ENCODE data around the gene LYPD3. TPM values are rescaled to one million over a fixed set of nuclear protein-coding genes. Genes with fewer than 3 reads are reported as not detected.

LYPD3 gene
- total RNA-seq, 4 donors from 2014 or later, result 0.67 TPM; not detected in 3

- Histone ChIP-seq H3K27me3 (no peaks in the 10 kb centered on the region), H3K4me3 (no peak overlapping the region), H3K9me3 (no peaks in the 10 kb centered on the region), H3K4me1 (no peaks in the 10 kb centered on the region), H3K36me3 (no peaks in the 10 kb centered on the region), H3K27ac (no peak overlapping the region)
- TF ChIP-seq CTCF (IDR thresholded peaks at IDR 0.05) (no peak), POLR2A (IDR thresholded peaks at IDR 0.05) (no peak)
- no peak for DNase-seq
These were observed 53.0 kb downstream of the LYPD3 start for GRCh38 chr19:43412441-43412840.

Other genes with a start within 250 kb of the LYPD3 start
- not detected for gene PSG9, start 196.1 kb downstream of the LYPD3 start, total RNA-seq
- not detected for gene CD177, start 111.9 kb downstream of the LYPD3 start, total RNA-seq
- gene TEX101, start 50.7 kb downstream of the LYPD3 start, total RNA-seq, result not detected
- 10 to 100 TPM; 13.0 to 23.4 (median 18.0) TPM for gene PHLDB3, start 39.1 kb upstream of the LYPD3 start, total RNA-seq
- 100 to 1,000 TPM; 115 to 252 (median 199) TPM for gene ETHE1, start 61.6 kb upstream of the LYPD3 start, total RNA-seq
- gene ZNF575, start 67.6 kb upstream of the LYPD3 start, total RNA-seq, result 1 to 10 TPM in 2 of 4 donors, under 1 TPM in 2; 0.53 to 1.7 (median 1.3) TPM
- gene XRCC1, start 109.9 kb upstream of the LYPD3 start, total RNA-seq, result 10 to 100 TPM; 18.4 to 49.5 (median 22.2) TPM
- gene PINLYP, start 110.2 kb upstream of the LYPD3 start, total RNA-seq, result 1 to 10 TPM in 3 of 4 donors, not detected in 1; 1.9 to 6.6 (median 2.8) TPM
- 10 to 100 TPM; 10.7 to 28.8 (median 18.5) TPM for gene IRGQ, start 130.5 kb upstream of the LYPD3 start, total RNA-seq
- 10 to 100 TPM in 3 of 4 donors, 1 to 10 TPM in 1; 6.6 to 21.9 (median 16.5) TPM for gene ZNF576, start 131.0 kb upstream of the LYPD3 start, total RNA-seq
- 1 to 10 TPM in 3 of 4 donors, not detected in 1; 1.2 to 2.7 (median 2.5) TPM for gene SRRM5, start 146.5 kb upstream of the LYPD3 start, total RNA-seq
- 10 to 100 TPM; 10.5 to 28.1 (median 11.6) TPM for gene ZNF428, start 154.0 kb upstream of the LYPD3 start, total RNA-seq
- gene CADM4, start 174.2 kb upstream of the LYPD3 start, total RNA-seq, result 1 to 10 TPM in 1 of 4 donors, under 1 TPM in 1, not detected in 2; 0.80 to 1.4 TPM
- gene PLAUR, start 204.6 kb upstream of the LYPD3 start, total RNA-seq, result 10 to 100 TPM in 3 of 4 donors, 1 to 10 TPM in 1; 7.0 to 21.2 (median 15.5) TPM

Measured in Peyer's patch (tissue), 4 donors.